H1 (cell line): ENCODE data around the gene TAS2R50. TPM values are rescaled to one million over a fixed set of nuclear protein-coding genes. Genes with fewer than 3 reads are reported as not detected.

ENCODE experiments used
- CHD7 ChIP-seq: fragments of 300-600 bp; sonication (generic); IDR thresholded peaks from 2 replicates; pipeline ENCODE4 v1.7.1; 2012; ENCODE audit warnings: low read length, moderate library complexity, mild to moderate bottlenecking, inconsistent platforms; ENCODE audit not compliant: insufficient replicate concordance
- CTCF ChIP-seq, 3 experiments: IDR thresholded peaks; 1 replicate in 2 of 3; 2 replicates in 1 of 3; pipeline versions ENCODE4 v1.5.1 to v1.6.1; 2011; ENCODE audit warnings: low read length in 3 of 3, mild to moderate bottlenecking in 3 of 3, inconsistent platforms in 2 of 3, low read depth in 1 of 3, moderate library complexity in 1 of 3; ENCODE audit not compliant: insufficient read depth in 1 of 3; ENCODE audit errors: control extremely low read depth in 1 of 3
- polyA plus RNA-seq, 7 experiments: library from polyadenylated mRNA; depleted of rRNA in 3 of 7; stranded (reverse) in 5 of 7; unstranded in 2 of 7; fragments of >200 nt in 5 of 7; fragments of 200-250 nt in 2 of 7; gene quantifications; 1 replicate in 5 of 7; 2 replicates in 1 of 7; 4 replicates in 1 of 7; pipeline versions ENCODE4 v1.2.1 to v1.2.3, GENCODE V29; 2011 to 2013; ENCODE audit warnings: missing spikeins in 2 of 7, mixed read lengths in 2 of 7
- total RNA-seq: library from RNA; stranded (reverse); fragmentation: NEBNext Ultra II Directional; extraction: Animal tissue kit (Norgen Biotek cat#: 25700); gene quantifications from 2 replicates; pipeline ENCODE4 v1.2.1, GENCODE V29; 2021

Gene TAS2R50
- total and polyA plus RNA-seq, 2 of the 8 experiments (the other 6 are each of a cell fraction or from before 2014, with no cell fraction given) = 0.11 to 0.50 TPM

DNA sequence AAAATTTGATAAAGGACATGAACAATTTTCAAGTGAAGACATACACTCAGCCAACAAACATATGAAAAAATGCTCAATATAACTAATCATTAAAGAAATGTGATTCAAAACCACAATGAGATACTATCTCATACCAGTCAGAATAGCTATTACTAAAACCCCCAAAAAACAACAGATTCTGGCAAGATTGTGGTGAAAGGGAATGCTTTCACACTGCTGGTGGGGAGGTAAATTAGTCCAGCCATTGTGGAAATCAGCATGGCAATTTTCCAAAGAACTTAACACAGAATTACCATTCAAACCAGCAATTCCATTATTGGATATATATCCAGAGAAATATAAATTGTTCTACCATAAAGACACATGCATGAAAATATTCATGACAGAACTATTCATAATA lies 29.0 kb downstream of the TAS2R50 start (continued):
- TF ChIP-seq CTCF (IDR thresholded peaks at IDR 0.05; ENCODE audit: control extremely low read depth in 1 of 3, insufficient read depth in 1 of 3, low read depth in 1 of 3, low read length in 3 of 3) (no peak), CHD7 (no peak)
